Activated T-cell treated with anti-CD3 and anti-CD28 coated beads, Interleukin-2, amount 50 U/mL, for 4 hours (primary cell): Measurements from ENCODE around the gene ATP5PB. TPM values are rescaled to one million over a fixed set of nuclear protein-coding genes. Genes with fewer than 3 reads are reported as not detected.

Source experiments
- ATAC-seq, 2 donors: fragments of 200-7000 bp; cut with Tn5 transposase; one replicate each; pipeline ENCODE4 v1.10.0; 2021
- DNase-seq: peaks from one replicate; pipeline ENCODE4 v3.0.0-alpha.2; 2020
- H3K27me3 Mint-ChIP-seq: one replicate; pipeline ENCODE4 v1.8.0; 2021; ENCODE audit warnings: low read depth, mixed read lengths
- H3K36me3 Mint-ChIP-seq: one replicate; pipeline ENCODE4 v1.8.0; 2022; ENCODE audit warnings: mixed read lengths; ENCODE audit not compliant: insufficient read depth
- H3K4me1 Mint-ChIP-seq: one replicate; pipeline ENCODE4 v1.8.0; 2021; ENCODE audit warnings: low read depth, mixed read lengths
- H3K4me3 Mint-ChIP-seq: one replicate; pipeline ENCODE4 v1.8.0; 2021; ENCODE audit warnings: mild to moderate bottlenecking, moderate library complexity, mixed read lengths
- H3K9me3 Mint-ChIP-seq: one replicate; pipeline ENCODE4 v1.8.0; 2021; ENCODE audit warnings: mixed read lengths
- total RNA-seq, 3 donors: library from RNA; stranded (reverse); gene quantifications; one replicate each; pipeline ENCODE4 v1.2.1, GENCODE V29; 2021

ATP5PB gene, protein sequence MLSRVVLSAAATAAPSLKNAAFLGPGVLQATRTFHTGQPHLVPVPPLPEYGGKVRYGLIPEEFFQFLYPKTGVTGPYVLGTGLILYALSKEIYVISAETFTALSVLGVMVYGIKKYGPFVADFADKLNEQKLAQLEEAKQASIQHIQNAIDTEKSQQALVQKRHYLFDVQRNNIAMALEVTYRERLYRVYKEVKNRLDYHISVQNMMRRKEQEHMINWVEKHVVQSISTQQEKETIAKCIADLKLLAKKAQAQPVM
- total RNA-seq = 100 to 1,000 TPM; 301 to 332 (median 319) TPM

DNA sequence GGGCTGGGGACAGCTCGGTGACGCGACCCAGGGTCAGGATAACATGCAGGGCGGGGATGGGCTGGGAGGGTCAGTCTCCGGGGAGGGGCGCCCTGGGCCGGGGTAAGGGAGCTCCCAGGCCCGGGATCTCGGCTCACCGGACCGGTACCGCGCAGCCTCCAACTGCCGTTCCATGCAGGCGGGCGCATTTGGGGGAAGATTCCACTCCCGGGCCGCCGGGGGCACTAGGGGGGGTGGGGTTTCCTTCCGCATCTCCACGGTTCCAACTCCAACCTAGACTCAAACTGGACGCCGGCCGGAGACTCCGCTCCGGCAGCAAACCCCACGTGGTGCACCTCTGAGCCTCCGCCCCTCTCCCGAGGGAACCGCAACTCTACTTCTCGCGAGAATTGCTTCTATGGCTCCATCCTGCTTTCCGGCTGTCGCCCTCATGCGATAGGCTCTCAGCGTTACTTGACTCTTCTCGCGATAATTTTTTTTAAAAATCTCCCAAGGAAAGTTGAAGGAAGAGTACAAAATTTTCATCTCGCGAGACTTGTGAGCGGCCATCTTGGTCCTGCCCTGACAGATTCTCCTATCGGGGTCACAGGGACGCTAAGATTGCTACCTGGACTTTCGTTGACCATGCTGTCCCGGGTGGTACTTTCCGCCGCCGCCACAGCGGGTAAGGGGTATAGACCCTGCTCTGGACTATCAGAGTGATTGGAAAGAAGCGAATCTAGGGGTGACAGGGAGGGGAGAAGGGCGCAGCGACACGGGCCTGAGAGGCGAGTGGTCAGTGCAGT lies at the start of gene ATP5PB, which contains the start of gene WDR77:
ATP5PB (plus strand) TSS at position 547 of the 785 bp plus-strand sequence; CDS start at position 625, 78 bp downstream.
WDR77 (minus strand) TSS at position 339 of the 785 bp plus-strand sequence; CDS start at position 252, 87 bp downstream.
- H3K4me1 Mint-ChIP-seq = peaks cover 86% of the 10 kb centered on the region
- DNase-seq = peak; percentile 85
- peak; percentile 98 for ATAC-seq
- peaks cover 56% of the 10 kb centered on the region for H3K36me3 Mint-ChIP-seq
- H3K9me3 Mint-ChIP-seq = no peaks in the 10 kb centered on the region
- no peaks in the 10 kb centered on the region for H3K27me3 Mint-ChIP-seq
- peak within 1 kb of the TSS; percentile 100 for H3K4me3 Mint-ChIP-seq

DNA sequence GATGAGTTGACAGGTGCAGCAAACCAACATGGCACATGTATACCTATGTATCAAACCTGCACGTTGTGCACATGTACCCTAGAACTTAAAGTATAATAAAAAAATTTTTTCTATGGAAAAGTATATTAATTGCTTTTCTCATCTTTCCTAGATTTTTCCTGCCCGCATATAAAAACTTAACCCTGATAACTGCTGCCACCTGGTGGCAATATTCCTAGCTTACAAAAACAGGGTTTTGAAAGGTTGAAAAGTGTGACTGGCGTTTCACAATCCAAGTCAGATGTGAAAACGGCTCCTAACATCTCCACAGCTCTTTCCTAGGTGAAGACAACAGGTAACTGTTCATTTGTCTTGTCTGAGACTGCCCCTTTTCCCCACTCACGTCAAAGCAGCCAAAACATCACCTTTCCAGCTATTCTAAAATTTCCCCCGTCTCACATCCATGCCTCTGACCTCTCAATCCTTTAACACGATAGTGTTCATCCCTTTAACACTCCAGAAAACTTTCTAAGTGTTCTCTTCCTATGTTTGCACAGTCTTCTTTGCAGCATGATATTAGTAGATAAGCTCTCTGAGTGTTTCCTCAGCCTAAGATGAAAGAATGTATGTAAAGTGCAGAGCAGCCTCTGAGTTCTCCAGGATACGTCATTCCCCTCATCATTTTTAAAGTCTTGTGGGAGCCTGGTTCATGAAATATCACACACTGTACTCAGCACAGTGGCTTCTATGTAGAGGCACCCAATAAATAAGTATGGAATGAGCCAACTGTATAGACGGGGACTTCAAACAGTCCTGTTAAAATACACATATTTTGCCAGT lies 49.3 kb upstream of the ATP5PB start:
- Mint-ChIP-seq H3K4me3 (no peak overlapping the region), H3K4me1 (peaks cover 24% of the 10 kb centered on the region), H3K9me3 (no peaks in the 10 kb centered on the region), H3K27me3 (no peaks in the 10 kb centered on the region), H3K36me3 (no peaks in the 10 kb centered on the region)
- DNase-seq (peak; percentile 34), ATAC-seq (no peak)

DNA sequence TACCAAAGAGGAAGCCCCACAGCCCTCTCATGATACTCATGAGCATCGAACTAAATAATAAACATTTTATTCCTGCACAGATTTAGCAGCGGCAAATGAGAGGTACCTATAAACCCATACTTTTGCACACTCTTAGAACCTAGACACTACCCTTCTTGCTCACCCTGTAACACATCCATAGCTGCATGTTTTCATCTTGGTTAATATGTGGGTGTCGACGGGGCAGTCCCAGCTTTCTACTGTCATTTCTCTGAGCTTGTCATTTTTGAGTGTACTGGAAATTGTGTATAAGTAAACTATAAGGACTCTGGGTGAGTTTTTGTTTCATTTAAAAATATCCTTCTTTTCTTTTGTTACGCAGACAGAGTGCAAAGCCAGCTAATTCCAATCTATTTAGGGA lies 47.2 kb upstream of the ATP5PB start:
- Mint-ChIP-seq H3K4me1 (peaks cover 44% of the 10 kb centered on the region), H3K4me3 (no peak overlapping the region)
- no peak for DNase-seq

DNA sequence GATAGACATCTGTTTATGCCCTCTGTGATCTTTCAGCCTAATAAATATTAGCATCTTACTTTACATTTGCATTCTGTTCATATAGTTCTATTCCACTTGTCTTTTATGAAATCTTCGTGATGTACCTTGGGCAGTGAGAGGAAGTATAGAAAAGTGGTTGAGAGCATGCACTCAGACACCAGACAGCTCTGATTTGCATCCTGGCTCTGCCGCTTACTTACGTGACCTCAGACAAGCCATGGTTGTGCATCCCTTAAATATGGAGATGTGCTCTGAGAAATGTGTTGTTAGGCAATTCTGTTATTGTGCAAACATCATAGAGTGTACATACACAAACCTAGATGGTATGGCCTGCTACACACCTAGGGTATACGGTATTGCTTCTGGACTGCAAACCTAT lies 44.7 kb upstream of the ATP5PB start:
- H3K4me1 Mint-ChIP-seq = peaks cover 42% of the 10 kb centered on the region
- ATAC-seq = no peak

More for the DNA sequence above, 47.2 kb upstream of the ATP5PB start:
- Mint-ChIP-seq H3K27me3 (no peaks in the 10 kb centered on the region), H3K9me3 (no peaks in the 10 kb centered on the region), H3K36me3 (no peaks in the 10 kb centered on the region)
- peak; percentile 75 to 86 for ATAC-seq

DNA sequence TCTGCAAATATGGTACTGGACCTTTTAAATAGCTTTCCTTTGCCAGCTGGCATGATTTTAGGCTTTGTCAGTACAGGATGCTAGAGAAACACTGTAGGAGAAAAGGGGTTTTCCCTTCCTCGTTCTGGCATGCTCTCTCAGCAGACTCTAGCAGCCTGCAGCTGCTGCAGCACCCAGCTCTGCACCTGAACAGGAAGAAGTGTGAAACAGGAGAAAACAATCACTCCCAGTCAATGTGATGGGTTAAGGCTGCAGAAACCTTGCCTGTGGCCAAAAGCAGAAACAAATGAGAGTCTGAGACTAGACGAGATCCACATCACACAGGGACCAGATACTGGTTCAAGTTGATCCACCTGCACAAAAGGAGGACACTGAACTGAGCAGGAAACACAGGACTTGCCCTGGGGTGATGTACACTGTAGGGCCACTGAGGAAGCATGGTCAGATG lies 42.9 kb upstream of the ATP5PB start:
- ATAC-seq = peak; percentile 91 to 97
- no peaks in the 10 kb centered on the region for H3K27me3 Mint-ChIP-seq
- H3K4me3 Mint-ChIP-seq = peak overlapping the region; percentile 8
- no peaks in the 10 kb centered on the region for H3K36me3 Mint-ChIP-seq
- peaks cover 37% of the 10 kb centered on the region for H3K4me1 Mint-ChIP-seq
- no peaks in the 10 kb centered on the region for H3K9me3 Mint-ChIP-seq
- peak; percentile 15 for DNase-seq

More for the DNA sequence above, 44.7 kb upstream of the ATP5PB start:
- Mint-ChIP-seq H3K9me3 (no peaks in the 10 kb centered on the region), H3K36me3 (no peaks in the 10 kb centered on the region), H3K27me3 (no peaks in the 10 kb centered on the region), H3K4me3 (no peak overlapping the region)
- DNase-seq = no peak

DNA sequence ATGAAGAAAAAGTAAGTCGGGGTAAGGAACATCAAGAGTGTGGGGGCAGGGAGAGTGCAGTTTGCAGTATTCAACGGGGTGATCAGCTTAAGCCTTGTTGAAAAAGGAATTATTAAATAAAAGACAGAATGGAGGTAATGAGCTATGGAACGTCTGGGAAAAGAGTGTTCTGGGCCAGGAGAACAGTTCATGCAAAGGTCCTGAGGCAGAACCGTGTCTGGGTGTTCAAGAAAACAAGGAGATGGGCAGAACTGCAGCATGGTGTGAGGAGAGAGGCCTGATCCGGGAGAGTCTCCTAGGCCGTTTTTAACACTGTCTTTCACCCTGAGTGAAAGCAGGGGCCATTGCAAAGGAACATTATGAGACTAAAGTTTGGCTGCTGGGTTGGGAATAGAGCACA lies 42.0 kb upstream of the ATP5PB start:
- ATAC-seq (no peak), DNase-seq (no peak)
- no peaks in the 10 kb centered on the region for H3K36me3 Mint-ChIP-seq
- H3K4me3 Mint-ChIP-seq = no peak overlapping the region
- peaks cover 32% of the 10 kb centered on the region for H3K4me1 Mint-ChIP-seq
- H3K27me3 Mint-ChIP-seq = no peaks in the 10 kb centered on the region
- no peaks in the 10 kb centered on the region for H3K9me3 Mint-ChIP-seq

DNA sequence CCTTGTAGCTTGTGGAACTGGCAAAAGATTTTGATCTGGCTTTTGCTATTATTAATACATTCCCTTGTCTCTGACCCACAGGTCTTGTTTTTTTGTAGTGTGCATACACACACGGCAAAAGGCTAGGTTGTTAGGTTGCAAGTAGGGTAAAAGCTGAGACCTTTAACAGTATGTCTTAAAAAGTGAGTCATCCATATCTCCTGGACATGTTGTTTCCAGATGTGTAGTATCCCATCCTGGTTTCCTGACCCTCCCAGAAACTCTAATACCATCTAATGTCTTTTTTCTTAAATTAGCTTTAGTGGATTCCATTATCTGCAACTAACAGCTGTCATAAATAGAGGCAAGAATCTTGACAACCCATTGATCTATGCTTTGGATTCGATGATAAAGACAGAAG lies 36.4 kb upstream of the ATP5PB start:
- no peaks in the 10 kb centered on the region for H3K4me1 Mint-ChIP-seq

DNA sequence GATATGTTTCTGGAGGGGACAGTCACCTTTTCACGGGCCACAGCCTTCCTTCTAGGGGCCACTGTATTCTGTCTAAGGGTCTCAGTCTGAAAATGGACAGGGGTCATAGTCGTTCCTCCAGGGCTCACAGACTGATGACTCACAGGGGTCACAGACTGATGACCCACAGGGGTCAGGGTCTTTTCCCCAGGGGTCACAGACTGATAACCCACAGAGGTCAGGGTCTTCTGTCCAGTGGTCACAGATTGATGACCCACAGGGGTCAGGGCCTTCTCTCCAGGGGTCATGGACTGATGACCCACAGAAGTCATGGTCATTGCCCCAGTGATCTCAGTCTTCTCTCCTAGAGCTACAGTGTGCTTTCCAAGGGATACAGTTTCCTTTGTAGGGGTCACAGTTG lies 34.5 kb upstream of the ATP5PB start:
- Mint-ChIP-seq H3K36me3 (peaks cover 32% of the 10 kb centered on the region), H3K4me3 (no peak overlapping the region), H3K27me3 (no peaks in the 10 kb centered on the region), H3K4me1 (no peaks in the 10 kb centered on the region), H3K9me3 (no peaks in the 10 kb centered on the region)
- no peak for DNase-seq
- ATAC-seq = no peak

More for the DNA sequence above, 36.4 kb upstream of the ATP5PB start:
- Mint-ChIP-seq H3K9me3 (no peaks in the 10 kb centered on the region), H3K36me3 (peaks cover 19% of the 10 kb centered on the region), H3K4me3 (no peak overlapping the region), H3K27me3 (no peaks in the 10 kb centered on the region)
- no peak for DNase-seq
- ATAC-seq = no peak

DNA sequence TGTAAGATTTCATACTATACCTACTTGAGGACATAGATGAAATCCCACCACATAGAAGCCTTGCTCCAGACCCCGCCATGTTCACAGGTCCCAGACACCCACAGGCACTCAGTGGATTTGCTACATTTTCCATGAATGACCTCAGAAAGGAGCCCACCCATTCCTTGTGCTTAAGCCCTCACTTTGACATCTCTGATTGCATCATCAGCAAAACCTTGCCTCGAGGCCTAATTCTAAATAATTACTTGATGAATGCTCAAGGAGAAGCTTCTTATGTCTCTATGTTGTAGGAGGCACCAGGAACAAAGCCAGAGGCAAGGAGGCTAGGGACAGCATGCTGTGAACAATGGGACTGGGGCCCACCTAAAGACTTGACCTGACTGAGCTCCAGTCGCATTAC lies 33.8 kb upstream of the ATP5PB start:
- no peak for ATAC-seq
- Mint-ChIP-seq H3K4me3 (no peak overlapping the region), H3K4me1 (no peaks in the 10 kb centered on the region), H3K9me3 (no peaks in the 10 kb centered on the region), H3K36me3 (peaks cover 33% of the 10 kb centered on the region), H3K27me3 (no peaks in the 10 kb centered on the region)
- no peak for DNase-seq

DNA sequence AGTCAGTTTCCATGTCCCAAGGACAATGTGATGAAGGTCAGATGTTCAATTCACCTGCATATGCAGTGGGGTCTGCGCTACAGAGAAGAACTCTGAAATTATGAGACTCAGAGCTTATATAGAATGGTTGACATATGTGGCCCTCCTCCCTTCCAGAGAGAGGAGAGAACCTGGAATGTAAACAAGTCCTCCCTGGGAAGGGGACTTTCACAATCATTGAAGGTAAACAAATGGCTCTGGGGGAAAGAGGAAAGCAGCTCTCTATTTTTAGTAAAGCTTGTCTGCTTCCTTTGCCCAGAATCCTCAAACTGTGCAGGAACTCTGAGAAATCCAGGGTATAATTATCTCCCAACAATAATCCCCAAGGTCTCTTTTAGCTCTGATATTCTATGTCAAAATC lies 31.5 kb upstream of the ATP5PB start:
- Mint-ChIP-seq H3K4me3 (no peak overlapping the region), H3K9me3 (no peaks in the 10 kb centered on the region), H3K36me3 (peaks cover 43% of the 10 kb centered on the region), H3K27me3 (no peaks in the 10 kb centered on the region), H3K4me1 (no peaks in the 10 kb centered on the region)
- DNase-seq (no peak), ATAC-seq (no peak)

DNA sequence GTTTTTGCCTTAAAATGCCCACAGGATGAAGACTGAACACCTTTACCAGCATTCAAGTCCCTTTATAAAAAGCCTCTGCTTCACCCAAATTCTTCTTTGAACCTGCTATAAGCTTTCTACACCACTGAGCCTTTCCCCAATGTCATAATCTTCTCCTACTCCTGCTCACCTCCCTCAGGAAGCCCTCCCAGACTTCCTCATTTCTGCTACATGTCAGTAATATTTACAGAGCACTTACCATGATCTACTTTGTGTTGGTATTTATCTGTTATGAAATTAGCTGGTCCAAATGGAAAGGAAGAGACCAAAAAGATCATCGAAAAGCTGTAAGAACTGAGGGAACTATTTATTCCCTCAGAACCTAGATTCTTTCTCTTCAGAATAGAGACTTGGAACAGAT lies 30.2 kb upstream of the ATP5PB start:
- H3K9me3 Mint-ChIP-seq = no peaks in the 10 kb centered on the region
- H3K27me3 Mint-ChIP-seq = no peaks in the 10 kb centered on the region
- peaks cover 41% of the 10 kb centered on the region for H3K36me3 Mint-ChIP-seq
- no peak overlapping the region for H3K4me3 Mint-ChIP-seq
- ATAC-seq = no peak
- H3K4me1 Mint-ChIP-seq = no peaks in the 10 kb centered on the region
- no peak for DNase-seq

DNA sequence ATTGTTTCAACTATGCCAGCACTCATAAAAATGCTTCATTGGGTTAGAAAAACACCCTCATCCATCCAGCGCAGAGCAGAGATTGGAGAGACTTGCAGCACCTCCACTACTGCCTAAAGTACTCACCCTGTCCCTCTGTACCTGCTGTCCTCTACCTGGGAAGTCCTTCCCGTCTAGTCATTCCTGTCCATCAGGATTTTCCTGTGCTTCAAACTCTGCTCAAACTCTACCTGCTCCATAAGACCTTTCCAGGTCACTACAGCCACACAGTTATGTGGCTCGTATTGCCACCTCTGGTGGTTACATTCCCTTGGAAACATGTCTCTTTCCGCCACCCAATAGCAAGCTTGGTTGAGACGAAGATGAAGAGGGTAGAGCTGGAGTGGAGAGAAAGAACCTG lies 28.9 kb upstream of the ATP5PB start:
- DNase-seq = no peak
- ATAC-seq = no peak
- Mint-ChIP-seq H3K27me3 (no peaks in the 10 kb centered on the region), H3K36me3 (peaks cover 36% of the 10 kb centered on the region), H3K4me1 (no peaks in the 10 kb centered on the region), H3K4me3 (no peak overlapping the region), H3K9me3 (no peaks in the 10 kb centered on the region)

DNA sequence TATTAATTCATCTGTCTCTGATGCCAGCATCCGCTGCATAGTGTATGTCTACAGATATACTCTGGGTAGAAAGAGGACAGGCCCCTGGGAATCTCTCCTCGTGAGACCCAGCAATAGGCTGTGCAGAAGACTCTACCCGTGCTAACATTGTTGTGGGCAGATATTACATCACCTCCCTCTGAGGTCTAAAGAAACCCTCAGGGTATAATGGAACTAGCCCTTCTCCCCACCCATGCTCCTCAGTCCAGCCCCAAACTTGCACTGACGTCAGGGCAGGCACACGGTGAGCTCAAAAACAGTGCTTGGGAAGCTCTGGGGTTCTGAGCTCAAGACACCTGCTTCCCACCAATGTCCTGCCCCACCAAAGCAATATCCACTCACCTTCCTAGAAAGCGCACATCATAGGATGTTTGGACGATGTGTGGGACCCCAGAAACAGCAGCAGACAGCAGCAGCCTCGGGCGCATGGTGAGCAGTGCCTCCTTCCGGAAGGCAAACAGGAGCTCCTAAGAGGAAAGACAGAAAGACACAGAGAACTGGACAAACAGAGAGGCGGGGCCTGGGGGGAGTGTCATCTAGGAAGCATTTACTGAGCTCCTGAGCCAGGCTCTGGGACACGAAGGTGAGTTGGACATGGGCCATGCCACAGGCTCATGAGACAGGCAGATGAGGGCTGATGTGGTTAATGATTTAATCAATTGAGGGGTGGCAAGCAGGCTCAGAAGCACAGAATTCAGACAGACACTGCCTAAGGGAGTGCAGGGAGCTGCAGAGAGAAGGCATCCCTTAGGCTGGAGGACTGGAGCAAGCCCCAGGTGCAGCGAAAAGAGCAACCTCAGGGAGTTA lies 26.5 kb upstream of the ATP5PB start:
- no peak overlapping the region for H3K4me3 Mint-ChIP-seq
- H3K4me1 Mint-ChIP-seq = peaks cover 2% of the 10 kb centered on the region
- H3K9me3 Mint-ChIP-seq = no peaks in the 10 kb centered on the region
- DNase-seq (no peak), ATAC-seq (no peak)
- peaks cover 24% of the 10 kb centered on the region for H3K36me3 Mint-ChIP-seq
- no peaks in the 10 kb centered on the region for H3K27me3 Mint-ChIP-seq
